ENCODE measurements around the gene SLC2A1.

DNA sequence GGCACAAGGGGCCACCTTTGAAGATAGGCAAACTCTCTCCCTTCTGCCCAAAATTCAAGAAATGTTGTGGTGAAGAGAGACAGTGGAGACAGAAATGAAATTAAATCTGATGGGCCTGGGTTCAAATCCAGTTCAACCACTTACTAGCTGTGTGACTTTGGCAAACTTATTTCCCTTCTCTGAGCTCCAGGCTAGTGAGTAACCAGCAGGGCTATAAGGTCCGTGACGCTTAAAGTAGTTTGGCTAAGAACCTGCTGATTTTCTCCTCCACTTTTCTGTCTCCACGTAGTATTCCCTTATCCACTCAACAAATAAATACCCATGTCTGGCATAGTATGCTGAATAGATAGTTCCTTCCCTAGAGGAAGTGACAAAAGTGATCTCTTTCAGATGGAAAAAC, 1.9 kb downstream of the SLC2A1 start:
- no peak for TF ChIP-seq POLR2A (IDR thresholded peaks at IDR 0.05; ENCODE audit: low read depth, low read length)
- TF ChIP-seq POLR2AphosphoS5 (IDR thresholded peaks at IDR 0.05; ENCODE audit: low read depth, low read length) = no peak
- no peak for TF ChIP-seq TAF1 (IDR thresholded peaks at IDR 0.05; ENCODE audit: borderline replicate concordance, low read depth, low read length)
